ENCODE results near the gene CTAGE15.
A peak's percentile ranks its signal among the peaks of the same experiment; 100 is the strongest.
"Not testable (repeated sequence)": the region's sequence is repeated elsewhere in the genome, so short reads cannot be mapped to it uniquely, and the experiment has no call there.

The CTAGE15 gene

GRCh38 chr7:143571501-143571900 lies at the start of gene CTAGE15:
Gene CTAGE15 (plus strand): TSS chr7:143571801. CDS start chr7:143571818, 17 bp downstream.
- not testable (repeated sequence) for H3K4me3 ChIP-seq (ENCODE audit: control insufficient read depth, low read depth, low read length); DNase-seq (ENCODE audit: low read depth)

GRCh38 chr7:143522309-143522916 lies 49.2 kb upstream of the CTAGE15 start:
- DNase-seq (ENCODE audit: low read depth); H3K4me3 ChIP-seq (ENCODE audit: control insufficient read depth, low read depth, low read length): not testable (repeated sequence)

GRCh38 chr7:143531169-143531926 lies 40.3 kb upstream of the CTAGE15 start:
- DNase-seq (ENCODE audit: low read depth); H3K4me3 ChIP-seq (ENCODE audit: control insufficient read depth, low read depth, low read length): not testable (repeated sequence)

- H3K4me3 ChIP-seq (ENCODE audit: control insufficient read depth, low read depth, low read length); DNase-seq (ENCODE audit: low read depth): not testable (repeated sequence)
Observed at GRCh38 chr7:143531932-143532331, 39.7 kb upstream of the CTAGE15 start.

GRCh38 chr7:143533213-143533839 lies 38.3 kb upstream of the CTAGE15 start:
- H3K4me3 ChIP-seq (ENCODE audit: control insufficient read depth, low read depth, low read length); DNase-seq (ENCODE audit: low read depth): not testable (repeated sequence)

GRCh38 chr7:143536443-143536842 lies 35.2 kb upstream of the CTAGE15 start:
- DNase-seq (ENCODE audit: low read depth); H3K4me3 ChIP-seq (ENCODE audit: control insufficient read depth, low read depth, low read length): not testable (repeated sequence)

GRCh38 chr7:143543288-143544038 lies 28.1 kb upstream of the CTAGE15 start:
- not testable (repeated sequence) for H3K4me3 ChIP-seq (ENCODE audit: control insufficient read depth, low read depth, low read length); DNase-seq (ENCODE audit: low read depth)

GRCh38 chr7:143555968-143556367 lies 15.6 kb upstream of the CTAGE15 start:
- not testable (repeated sequence) for DNase-seq (ENCODE audit: low read depth)

GRCh38 chr7:143563306-143563705 lies 8.3 kb upstream of the CTAGE15 start:
- DNase-seq (ENCODE audit: low read depth) = not testable (repeated sequence)

More at GRCh38 chr7:143555968-143556367, 15.6 kb upstream of the CTAGE15 start:
- H3K4me3 ChIP-seq (ENCODE audit: control insufficient read depth, low read depth, low read length) = not testable (repeated sequence)

GRCh38 chr7:143566001-143566400 lies 5.6 kb upstream of the CTAGE15 start:
- DNase-seq (ENCODE audit: low read depth); H3K4me3 ChIP-seq (ENCODE audit: control insufficient read depth, low read depth, low read length): not testable (repeated sequence)

More at GRCh38 chr7:143563306-143563705, 8.3 kb upstream of the CTAGE15 start:
- TF ChIP-seq CTCF (conservative IDR thresholded peaks at IDR 0.05; ENCODE audit: control insufficient read depth, insufficient read depth, low read depth, low read length) = peak; percentile 34
- H3K4me3 ChIP-seq (ENCODE audit: control insufficient read depth, low read depth, low read length) = not testable (repeated sequence)

- H3K4me3 ChIP-seq (ENCODE audit: control insufficient read depth, low read depth, low read length); DNase-seq (ENCODE audit: low read depth): not testable (repeated sequence)
Observed at GRCh38 chr7:143588183-143588582, 16.6 kb downstream of the CTAGE15 start.

- DNase-seq (ENCODE audit: low read depth) = not testable (repeated sequence)
Observed at GRCh38 chr7:143589897-143590296, 18.3 kb downstream of the CTAGE15 start.

GRCh38 chr7:143598086-143598485 lies 26.5 kb downstream of the CTAGE15 start:
- H3K4me3 ChIP-seq (ENCODE audit: control insufficient read depth, low read depth, low read length); DNase-seq (ENCODE audit: low read depth): not testable (repeated sequence)

More at GRCh38 chr7:143589897-143590296, 18.3 kb downstream of the CTAGE15 start:
- H3K4me3 ChIP-seq (ENCODE audit: control insufficient read depth, low read depth, low read length) = not testable (repeated sequence)

- not testable (repeated sequence) for H3K4me3 ChIP-seq (ENCODE audit: control insufficient read depth, low read depth, low read length); DNase-seq (ENCODE audit: low read depth)
Observed at GRCh38 chr7:143603549-143603948, 31.9 kb downstream of the CTAGE15 start.

- not testable (repeated sequence) for H3K4me3 ChIP-seq (ENCODE audit: control insufficient read depth, low read depth, low read length); DNase-seq (ENCODE audit: low read depth)
Observed at GRCh38 chr7:143606088-143606487, 34.5 kb downstream of the CTAGE15 start.

GRCh38 chr7:143615545-143615944 lies 43.9 kb downstream of the CTAGE15 start:
- DNase-seq (ENCODE audit: low read depth); H3K4me3 ChIP-seq (ENCODE audit: control insufficient read depth, low read depth, low read length): not testable (repeated sequence)

- DNase-seq (ENCODE audit: low read depth); H3K4me3 ChIP-seq (ENCODE audit: control insufficient read depth, low read depth, low read length): not testable (repeated sequence)
Observed at GRCh38 chr7:143617204-143617603, 45.6 kb downstream of the CTAGE15 start.
